ENCODE data around the gene CNOT6. TPM values are rescaled to one million over a fixed set of nuclear protein-coding genes. Genes with fewer than 3 reads are reported as not detected.
"Not testable (repeated sequence)": the region's sequence is repeated elsewhere in the genome, so short reads cannot be mapped to it uniquely, and the experiment has no call there.

CNOT6 gene
- polyA plus RNA-seq, 6 donors from 2014 or later: 0.84 to 8.8 (median 6.3) TPM

DNA sequence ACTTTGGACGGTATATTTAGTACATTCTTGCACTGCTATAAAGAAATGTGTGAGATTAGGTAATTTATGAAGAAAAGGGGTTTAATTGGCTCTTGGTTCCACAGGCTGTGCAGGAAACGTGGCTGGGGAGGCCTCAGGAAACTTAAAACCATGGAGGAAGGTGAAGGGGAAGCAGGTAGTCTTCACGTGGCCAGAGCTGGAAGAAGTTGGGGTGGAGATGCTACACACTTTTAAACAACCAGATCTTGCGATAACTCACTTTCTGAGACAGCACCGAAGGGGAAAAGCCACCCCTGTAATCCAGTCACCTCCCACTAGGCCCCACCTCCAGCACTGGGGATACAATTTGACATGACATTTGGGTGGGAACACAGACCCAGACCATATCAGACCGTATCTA, 13.5 kb downstream of the CNOT6 start:
- Mint-ChIP-seq H3K9me3 (no peaks in the 10 kb centered on the region), H3K4me1 (peaks cover 29 to 31% (median 30%) of the 10 kb centered on the region in 3 donors), H3K36me3 (peaks cover 8% of the 10 kb centered on the region in 2 donors), H3K4me3 (no peak overlapping the region), H3K27ac (peak overlapping the region in 4 of 6 donors; percentile 23 to 90 (median 68)), H3K27me3 (no peaks in the 10 kb centered on the region)
- ATAC-seq (ENCODE audit: low read depth in 2 of 2): no peak
- no peak for DNase-seq

DNA sequence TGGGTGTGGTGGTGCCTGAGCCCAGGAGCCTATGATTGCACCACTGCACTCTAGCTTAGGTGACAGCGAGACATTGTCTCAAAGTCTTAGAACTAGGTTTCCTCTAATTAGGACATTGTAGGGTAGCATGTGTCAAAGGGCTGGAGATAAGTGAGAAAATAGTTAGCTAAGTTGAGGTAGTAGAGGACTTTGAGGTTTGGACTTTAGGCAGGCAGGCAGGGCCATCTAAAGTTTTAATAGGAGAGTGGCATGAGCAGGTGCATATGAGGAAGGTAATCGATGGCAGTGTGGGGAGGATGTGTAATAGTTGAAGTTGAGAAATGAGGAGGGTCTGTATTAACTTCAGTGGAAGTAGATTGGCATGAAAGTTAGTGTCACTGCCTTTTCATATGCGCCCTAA, 21.1 kb downstream of the CNOT6 start:
- Mint-ChIP-seq H3K27ac (peak overlapping the region in 3 of 6 donors; percentile 64 to 89 (median 81)), H3K9me3 (no peaks in the 10 kb centered on the region), H3K36me3 (peaks cover 4 to 8% of the 10 kb centered on the region in 2 donors), H3K4me1 (peaks cover 34 to 49% (median 49%) of the 10 kb centered on the region in 3 donors), H3K4me3 (peak overlapping the region in 1 of 8 donors; percentile 36), H3K27me3 (no peaks in the 10 kb centered on the region)
- ATAC-seq (ENCODE audit: low read depth in 2 of 2): no peak
- no peak for DNase-seq

DNA sequence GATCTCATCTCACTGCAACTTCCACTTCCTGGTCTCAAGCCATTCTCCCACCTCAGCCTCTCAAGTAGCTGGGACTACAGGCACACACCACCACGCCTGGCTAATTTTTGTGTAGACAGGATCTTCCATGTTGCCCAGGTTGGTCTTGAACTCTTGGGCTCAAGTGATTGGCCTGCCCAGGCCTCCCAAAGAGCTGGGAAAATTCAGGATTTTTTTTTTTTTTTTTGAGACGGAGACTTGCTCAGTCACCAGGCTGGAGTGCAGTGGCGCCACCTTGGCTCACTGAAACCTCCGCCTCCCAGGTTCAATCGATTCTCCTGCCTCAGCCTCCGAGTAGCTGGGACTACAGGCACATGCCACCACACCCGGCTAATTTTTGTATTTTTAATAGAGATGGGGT, 21.8 kb downstream of the CNOT6 start:
- not testable (repeated sequence) for H3K9me3 Mint-ChIP-seq; DNase-seq; H3K36me3 Mint-ChIP-seq; H3K27me3 Mint-ChIP-seq; ATAC-seq (ENCODE audit: low read depth in 2 of 2)
- Mint-ChIP-seq H3K4me1 (peaks cover 36 to 51% (median 51%) of the 10 kb centered on the region in 3 donors), H3K27ac (peak overlapping the region in 2 of 6 donors; percentile 56 to 74), H3K4me3 (peak overlapping the region in 1 of 8 donors; percentile 62)

DNA sequence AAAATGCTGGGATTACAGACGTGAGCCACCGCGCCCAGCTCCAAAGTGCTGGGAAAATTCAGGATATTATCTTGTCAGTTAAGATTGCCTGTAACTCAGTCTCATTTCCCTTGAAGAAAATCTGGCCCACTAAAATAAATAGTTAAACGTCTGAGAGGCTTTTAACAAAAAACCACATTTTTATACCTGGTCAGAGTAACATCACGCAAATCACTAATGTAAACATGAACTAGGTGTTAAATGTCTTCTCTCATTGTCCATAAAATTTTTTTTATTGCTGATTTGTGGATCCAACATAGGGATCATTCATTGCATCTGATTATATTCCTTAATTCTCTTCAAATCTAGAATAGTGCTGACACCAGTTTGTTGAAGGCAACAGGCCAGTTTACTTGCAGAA, 22.3 kb downstream of the CNOT6 start:
- Mint-ChIP-seq H3K27ac (peak overlapping the region in 1 of 6 donors; percentile 74), H3K27me3 (no peaks in the 10 kb centered on the region), H3K9me3 (no peaks in the 10 kb centered on the region), H3K4me1 (peaks cover 39 to 56% (median 54%) of the 10 kb centered on the region in 3 donors), H3K36me3 (peaks cover 4 to 8% of the 10 kb centered on the region in 2 donors), H3K4me3 (no peak overlapping the region)
- no peak for ATAC-seq (ENCODE audit: low read depth in 2 of 2)
- no peak for DNase-seq

DNA sequence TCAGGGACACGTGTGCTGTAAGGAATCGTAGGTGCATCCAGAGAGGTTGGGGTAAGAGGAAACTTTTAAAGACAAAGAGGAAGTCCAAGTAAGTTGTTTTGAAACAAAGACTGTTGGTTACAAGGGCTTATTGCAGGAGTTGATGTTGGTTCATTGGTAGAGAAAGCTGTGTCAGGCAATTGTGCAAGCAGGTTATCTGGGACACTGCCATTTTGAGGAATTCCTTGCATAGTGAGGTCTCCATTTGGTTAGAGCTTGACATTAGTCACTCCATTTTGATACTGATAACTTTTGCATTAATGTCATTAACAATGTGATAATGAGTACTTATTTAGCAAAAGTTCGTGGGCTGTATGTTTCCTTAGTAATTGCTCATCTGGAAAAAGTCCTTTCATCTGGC, 24.9 kb downstream of the CNOT6 start:
- Mint-ChIP-seq H3K4me1 (peaks cover 50 to 75% (median 74%) of the 10 kb centered on the region in 3 donors), H3K27ac (peak overlapping the region in 5 of 6 donors; percentile 7 to 88 (median 21)), H3K4me3 (peak overlapping the region in 1 of 8 donors; percentile 6), H3K9me3 (no peaks in the 10 kb centered on the region), H3K27me3 (no peaks in the 10 kb centered on the region), H3K36me3 (no peaks in the 10 kb centered on the region)
- ATAC-seq (ENCODE audit: low read depth in 2 of 2) (no peak), DNase-seq (no peak)

DNA sequence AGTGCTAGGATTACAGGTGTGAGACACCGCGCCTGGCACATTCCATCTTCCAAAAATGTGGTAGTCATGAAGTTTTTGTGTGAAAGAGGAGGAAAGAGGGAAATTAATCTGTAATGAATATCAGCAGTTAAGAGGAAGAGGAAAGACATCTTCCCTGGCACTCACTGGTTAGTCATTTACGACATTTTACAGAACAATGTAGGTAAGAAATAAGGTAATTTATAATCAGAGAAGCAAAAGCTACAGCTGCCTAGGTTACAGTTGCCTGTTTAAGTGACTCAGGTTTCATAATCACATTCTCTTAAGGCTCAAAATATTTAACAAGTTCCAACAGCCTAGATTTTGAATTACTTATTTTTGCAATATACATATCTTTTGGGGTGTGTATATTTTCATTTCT, 26.9 kb downstream of the CNOT6 start:
- DNase-seq: no peak
- Mint-ChIP-seq H3K27ac (peak overlapping the region in 1 of 6 donors; percentile 64), H3K36me3 (no peaks in the 10 kb centered on the region), H3K4me1 (peaks cover 38 to 77% (median 72%) of the 10 kb centered on the region in 3 donors), H3K27me3 (no peaks in the 10 kb centered on the region), H3K9me3 (no peaks in the 10 kb centered on the region), H3K4me3 (no peak overlapping the region)
- ATAC-seq (ENCODE audit: low read depth in 2 of 2): no peak

DNA sequence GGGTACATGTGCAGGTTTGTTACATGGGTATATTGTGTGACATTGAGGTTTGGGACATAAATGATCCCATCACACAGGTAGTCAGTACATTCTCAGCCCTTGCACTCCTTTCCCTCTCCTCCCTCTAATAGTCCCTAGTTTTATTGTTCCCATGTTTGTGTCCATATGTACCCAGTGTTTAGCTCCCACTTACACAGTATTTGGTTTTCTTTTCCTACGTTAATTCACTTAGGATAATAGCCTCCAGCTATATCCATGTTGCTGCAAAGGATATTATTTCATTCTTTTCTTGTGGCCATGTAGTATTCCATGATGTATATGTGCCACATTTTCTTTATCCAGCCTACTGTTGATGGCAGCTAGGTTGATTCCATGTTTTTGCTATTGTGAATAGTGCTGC, 27.4 kb downstream of the CNOT6 start:
- DNase-seq: no peak
- Mint-ChIP-seq H3K4me1 (peaks cover 42 to 79% (median 77%) of the 10 kb centered on the region in 3 donors), H3K4me3 (no peak overlapping the region), H3K9me3 (no peaks in the 10 kb centered on the region), H3K27me3 (no peaks in the 10 kb centered on the region), H3K36me3 (peaks cover 0 to 3% of the 10 kb centered on the region in 2 donors), H3K27ac (peak overlapping the region in 1 of 6 donors; percentile 78)
- no peak for ATAC-seq (ENCODE audit: low read depth in 2 of 2)

DNA sequence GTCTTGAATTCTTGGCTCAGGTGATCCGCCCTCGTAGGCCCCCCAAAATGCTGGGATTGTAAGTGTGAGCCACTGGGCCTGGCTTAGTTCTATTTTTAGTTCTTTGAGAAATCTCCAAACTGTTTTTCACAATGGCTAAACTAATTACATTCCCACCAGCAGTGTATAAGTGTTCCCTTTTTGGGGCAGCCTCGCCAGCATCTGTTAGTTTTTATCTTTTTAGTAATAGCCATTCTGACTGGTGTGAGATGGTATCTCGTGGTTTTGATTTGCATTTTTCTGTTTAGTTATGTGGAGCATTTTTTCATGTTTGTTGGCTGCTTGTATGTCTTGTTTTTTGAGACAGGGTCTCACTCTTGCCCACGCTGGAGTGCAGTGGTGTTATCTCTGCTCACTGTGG, 28.2 kb downstream of the CNOT6 start:
- H3K4me3 Mint-ChIP-seq: peak overlapping the region in 4 of 8 donors; percentile 21 to 54 (median 22)
- H3K36me3 Mint-ChIP-seq: peaks cover 0 to 3% of the 10 kb centered on the region in 2 donors

DNA sequence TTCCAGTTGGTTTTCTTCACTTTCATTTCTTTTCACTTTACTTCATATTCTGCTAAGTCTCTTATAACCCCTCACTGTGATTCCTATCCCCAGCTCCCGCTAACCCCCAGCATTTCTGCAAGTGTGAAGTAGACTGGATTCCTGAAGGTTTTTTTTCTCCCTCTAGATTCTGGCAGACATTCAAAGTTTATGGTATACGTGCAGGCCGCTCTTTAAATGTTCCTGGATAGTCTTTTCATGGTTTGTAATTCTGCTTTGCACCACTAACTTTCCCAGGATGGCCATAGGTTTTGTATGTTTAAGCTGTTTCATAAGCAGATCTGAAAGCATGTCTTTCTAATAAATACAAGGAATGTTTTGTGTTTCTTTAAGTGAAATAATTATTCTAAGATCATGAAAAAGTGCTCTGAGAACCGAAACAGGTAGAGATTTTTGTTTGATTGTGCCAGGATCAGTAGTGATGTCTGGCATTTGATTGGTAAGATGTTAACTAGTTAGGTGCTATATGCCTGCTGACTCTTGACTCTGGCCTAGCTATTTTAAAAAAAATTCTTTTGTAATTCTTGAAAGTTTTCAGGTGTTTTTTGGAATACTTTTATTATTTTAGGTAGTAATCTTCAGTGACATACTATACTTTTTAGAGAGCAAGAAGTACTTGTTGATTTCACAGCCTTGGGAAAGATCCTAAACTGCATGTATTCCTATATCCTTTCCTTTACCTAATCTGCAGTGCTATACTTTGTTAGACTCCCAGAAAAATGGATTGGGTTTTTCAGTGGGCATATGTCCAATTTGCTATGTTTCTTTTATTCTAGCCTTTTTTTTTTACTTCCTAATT, 29.7 kb downstream of the CNOT6 start:
- peak overlapping the region in 5 of 6 donors; percentile 10 to 90 (median 50) for H3K27ac Mint-ChIP-seq
- no peak for ATAC-seq (ENCODE audit: low read depth in 2 of 2)
- H3K27me3 Mint-ChIP-seq: no peaks in the 10 kb centered on the region
- H3K4me3 Mint-ChIP-seq: peak overlapping the region in 1 of 8 donors; percentile 2
- no peak for DNase-seq
- no peaks in the 10 kb centered on the region for H3K9me3 Mint-ChIP-seq
- H3K4me1 Mint-ChIP-seq: peaks cover 34 to 67% (median 63%) of the 10 kb centered on the region in 3 donors
- H3K36me3 Mint-ChIP-seq: peaks cover 0 to 3% of the 10 kb centered on the region in 2 donors

More for the DNA sequence above, 28.2 kb downstream of the CNOT6 start:
- Mint-ChIP-seq H3K4me1 (peaks cover 42 to 77% (median 76%) of the 10 kb centered on the region in 3 donors), H3K9me3 (no peaks in the 10 kb centered on the region), H3K27ac (peak overlapping the region in 4 of 6 donors; percentile 36 to 89 (median 73)), H3K27me3 (no peaks in the 10 kb centered on the region)
- DNase-seq (no peak), ATAC-seq (ENCODE audit: low read depth in 2 of 2) (no peak)

DNA sequence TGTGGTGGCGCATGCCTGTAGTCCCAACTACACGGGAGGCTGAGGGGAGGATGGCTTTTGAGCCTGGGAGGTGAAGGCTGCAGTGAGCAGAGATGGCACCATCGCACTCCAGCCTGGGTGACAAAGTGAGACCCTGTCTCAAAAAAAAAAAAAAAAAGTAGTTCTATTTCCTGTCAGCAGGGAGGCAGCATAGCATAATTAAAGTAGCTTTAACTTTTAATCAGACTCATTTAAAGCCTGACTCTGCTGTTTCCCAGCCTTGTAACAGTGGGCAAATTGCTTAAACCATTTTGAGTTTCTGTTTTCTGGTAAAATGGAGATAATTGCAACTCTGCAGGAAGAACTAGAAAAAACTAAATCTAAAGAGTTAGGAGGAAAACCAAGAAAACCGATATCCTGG, 31.2 kb downstream of the CNOT6 start:
- peak overlapping the region in 2 of 6 donors; percentile 70 to 79 for H3K27ac Mint-ChIP-seq
- ATAC-seq (ENCODE audit: low read depth in 2 of 2): no peak
- H3K4me1 Mint-ChIP-seq: peaks cover 30 to 56% (median 54%) of the 10 kb centered on the region in 3 donors
- peaks cover 0 to 2% (median 0%) of the 10 kb centered on the region in 7 donors for H3K9me3 Mint-ChIP-seq
- H3K36me3 Mint-ChIP-seq: peaks cover 6 to 15% of the 10 kb centered on the region in 2 donors
- H3K4me3 Mint-ChIP-seq: no peak overlapping the region
- DNase-seq: no peak
- H3K27me3 Mint-ChIP-seq: no peaks in the 10 kb centered on the region

DNA sequence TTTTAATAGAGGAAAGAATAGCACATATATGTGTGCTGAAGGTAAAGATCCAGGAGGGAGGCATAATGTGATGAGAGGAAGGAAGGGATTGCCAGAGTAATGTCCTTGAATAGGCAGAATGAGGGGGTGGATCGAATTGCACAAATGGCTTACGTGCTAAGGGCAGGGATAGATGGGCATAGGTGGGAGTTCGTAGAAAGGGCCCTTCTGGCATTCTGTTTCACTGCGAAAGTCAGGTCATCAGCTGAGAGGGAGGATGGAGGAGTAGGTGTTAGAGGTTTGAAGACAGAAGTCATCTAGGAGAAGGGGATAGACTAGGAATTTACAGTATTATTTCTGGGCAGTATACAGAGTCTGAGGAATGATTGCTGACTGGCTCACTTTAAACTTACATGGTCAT, 32.1 kb downstream of the CNOT6 start:
- H3K4me3 Mint-ChIP-seq: no peak overlapping the region
- H3K4me1 Mint-ChIP-seq: peaks cover 27 to 50% (median 49%) of the 10 kb centered on the region in 3 donors
- H3K36me3 Mint-ChIP-seq: peaks cover 6 to 15% of the 10 kb centered on the region in 2 donors

DNA sequence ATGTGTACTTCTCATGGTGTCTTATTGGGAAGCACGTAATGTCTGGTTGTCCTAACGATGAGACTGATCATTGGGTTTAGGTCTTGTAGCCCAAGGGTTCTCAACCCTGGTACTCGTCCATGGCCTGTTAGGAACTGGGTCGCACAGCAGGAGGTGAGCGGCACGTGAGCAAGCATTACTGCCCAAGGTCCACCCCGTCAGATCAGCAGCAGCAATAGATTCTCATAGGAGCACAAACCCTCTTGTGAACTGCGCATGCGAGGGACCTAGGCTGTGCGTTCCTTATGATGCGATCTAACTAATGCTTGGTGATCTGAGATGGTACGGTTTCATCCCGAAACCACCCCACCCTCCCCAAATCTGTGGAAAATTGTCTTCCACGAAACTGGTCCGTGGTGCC, 33.5 kb downstream of the CNOT6 start:
- Mint-ChIP-seq H3K27me3 (no peaks in the 10 kb centered on the region), H3K9me3 (peaks cover 0 to 2% (median 0%) of the 10 kb centered on the region in 7 donors), H3K36me3 (peaks cover 13 to 23% of the 10 kb centered on the region in 2 donors), H3K27ac (peak overlapping the region in 1 of 6 donors; percentile 44), H3K4me1 (peaks cover 17 to 36% (median 36%) of the 10 kb centered on the region in 3 donors), H3K4me3 (no peak overlapping the region)
- ATAC-seq (ENCODE audit: low read depth in 2 of 2): no peak
- no peak for DNase-seq

More for the DNA sequence above, 32.1 kb downstream of the CNOT6 start:
- peak overlapping the region in 2 of 6 donors; percentile 2 to 61 for H3K27ac Mint-ChIP-seq
- no peak for DNase-seq
- H3K27me3 Mint-ChIP-seq: no peaks in the 10 kb centered on the region
- ATAC-seq (ENCODE audit: low read depth in 2 of 2): no peak
- peaks cover 0 to 2% (median 0%) of the 10 kb centered on the region in 7 donors for H3K9me3 Mint-ChIP-seq

DNA sequence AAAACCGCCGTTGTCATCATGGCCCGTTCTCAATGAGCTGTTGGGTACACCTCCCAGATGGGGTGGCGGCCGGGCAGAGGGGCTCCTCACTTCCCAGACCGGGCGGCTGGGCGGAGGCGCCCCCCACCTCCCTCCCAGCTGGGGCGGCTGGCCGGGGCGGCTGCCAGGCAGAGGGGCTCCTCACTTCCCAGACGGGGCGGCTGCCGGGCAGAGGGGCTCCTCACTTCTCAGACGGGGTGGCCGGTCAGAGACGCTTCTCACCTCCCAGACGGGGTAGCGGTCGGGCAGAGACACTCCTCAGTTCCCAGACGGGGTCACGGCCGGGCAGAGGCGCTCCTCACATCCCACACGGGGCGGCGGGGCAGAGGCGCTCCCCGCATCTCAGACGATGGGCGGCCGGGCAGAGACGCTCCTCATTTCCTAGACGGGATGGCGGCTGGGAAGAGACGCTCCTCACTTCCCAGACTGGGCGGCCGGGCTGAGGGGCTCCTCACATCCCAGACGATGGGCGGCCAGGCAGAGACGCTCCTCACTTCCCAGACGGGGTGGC, 36.9 kb downstream of the CNOT6 start:
- Mint-ChIP-seq H3K4me1 (peaks cover 7 to 11% (median 10%) of the 10 kb centered on the region in 3 donors), H3K36me3 (peaks cover 22 to 33% of the 10 kb centered on the region in 2 donors)
- H3K4me3 Mint-ChIP-seq; ATAC-seq (ENCODE audit: low read depth in 2 of 2); H3K27me3 Mint-ChIP-seq; H3K9me3 Mint-ChIP-seq; H3K27ac Mint-ChIP-seq; DNase-seq: not testable (repeated sequence)
